OCI-M2 (cell line): ENCODE measurements around the gene CD83.
"Not testable (repeated sequence)": the region's sequence is repeated elsewhere in the genome, so short reads cannot be mapped to it uniquely, and the experiment has no call there.

Experiments
- DNase-seq: peaks from one replicate; lab custom pipeline; 2025; ENCODE audit not compliant: unreplicated experiment; lab: John Stamatoyannopoulos, UW

Gene CD83

DNA sequence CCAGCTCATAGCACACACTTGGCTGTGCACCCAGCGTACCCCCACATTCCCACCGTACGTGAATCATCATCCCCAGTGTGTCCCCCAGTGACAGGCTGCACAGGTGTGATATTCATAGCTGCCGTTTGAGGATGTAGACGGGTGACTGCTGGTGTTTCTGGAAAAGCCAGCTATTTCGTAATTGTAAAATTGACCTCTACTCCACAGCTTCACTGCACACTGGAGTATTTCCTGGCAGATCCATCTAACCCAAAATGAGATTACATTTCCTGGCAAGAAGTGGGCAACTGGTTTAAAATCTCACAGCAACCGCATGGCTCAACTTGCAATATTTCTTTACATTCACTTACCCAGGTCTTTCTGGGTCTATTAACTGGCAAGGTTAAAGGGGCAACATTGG is 30.3 kb downstream of the CD83 start:
- no peak for DNase-seq

DNA sequence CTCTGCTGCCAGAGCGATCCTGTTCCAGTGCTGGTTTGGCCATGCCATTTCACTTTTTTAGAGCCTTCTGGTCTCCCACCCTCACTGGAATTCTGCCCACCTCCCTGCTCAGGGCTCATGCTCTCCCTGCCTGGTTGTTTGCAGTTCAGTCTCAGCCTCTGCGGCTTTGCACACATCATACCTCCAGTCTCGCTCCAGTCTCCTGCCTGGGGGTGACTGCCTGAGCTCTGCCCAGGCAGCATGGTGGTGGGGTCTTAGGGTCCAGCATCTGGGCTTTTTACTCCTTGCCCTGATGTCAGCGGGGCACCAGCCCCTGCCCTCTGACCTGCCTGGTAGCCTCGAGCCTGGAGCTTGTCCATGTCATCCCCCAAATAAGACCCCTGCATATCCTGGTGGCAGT is 30.9 kb downstream of the CD83 start:
- no peak for DNase-seq

DNA sequence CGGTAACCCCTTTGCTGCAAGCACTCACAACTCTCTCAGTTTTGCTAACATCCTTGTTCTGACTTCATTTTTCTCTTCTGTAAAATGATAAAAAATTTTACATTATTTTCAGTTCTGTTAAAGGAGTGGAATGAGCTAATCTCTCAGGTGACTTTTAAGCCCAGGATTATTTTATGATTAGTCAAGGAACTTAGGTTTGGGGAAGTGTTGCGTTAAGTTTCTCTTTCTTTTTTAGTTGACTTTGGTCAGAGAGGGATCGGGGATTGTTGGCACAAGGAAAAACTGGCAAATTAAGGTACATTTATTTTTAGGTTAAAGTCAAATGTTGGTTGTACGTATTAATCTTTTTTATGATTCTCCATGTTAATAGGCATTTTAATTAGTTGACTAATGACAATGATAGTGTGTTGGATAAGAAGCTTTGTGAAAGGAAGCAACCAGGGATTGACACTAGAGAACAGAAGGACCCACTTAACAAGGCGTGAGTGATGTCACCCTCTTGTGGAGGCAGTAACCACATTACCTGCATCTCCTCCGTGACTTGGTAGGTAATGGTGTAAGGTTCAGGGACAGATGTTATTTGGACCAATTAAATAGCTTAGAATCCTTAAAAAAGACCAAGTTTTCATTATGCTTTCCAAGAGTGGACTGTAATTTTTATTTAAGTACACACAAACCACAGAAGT is 31.6 kb downstream of the CD83 start:
- DNase-seq, result no peak

DNA sequence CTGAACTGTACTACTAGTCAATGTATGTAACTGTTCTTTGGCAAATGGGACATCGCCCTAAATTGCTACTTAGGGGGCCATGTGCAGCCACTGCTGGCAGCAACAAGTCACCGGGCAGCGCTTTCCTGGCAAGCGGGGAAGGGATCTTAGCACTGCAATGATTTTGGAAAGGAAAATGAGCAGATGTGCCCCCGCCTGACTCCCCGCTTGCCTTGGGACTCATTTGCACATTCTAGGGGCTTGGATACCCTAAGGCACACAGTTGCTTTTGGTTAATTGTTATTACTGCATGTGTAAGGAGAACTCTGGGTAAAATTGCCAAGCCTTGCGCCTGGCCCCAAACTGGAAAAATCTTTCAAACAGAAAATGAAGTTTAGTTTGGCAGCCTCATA is 32.2 kb downstream of the CD83 start:
- no peak for DNase-seq

DNA sequence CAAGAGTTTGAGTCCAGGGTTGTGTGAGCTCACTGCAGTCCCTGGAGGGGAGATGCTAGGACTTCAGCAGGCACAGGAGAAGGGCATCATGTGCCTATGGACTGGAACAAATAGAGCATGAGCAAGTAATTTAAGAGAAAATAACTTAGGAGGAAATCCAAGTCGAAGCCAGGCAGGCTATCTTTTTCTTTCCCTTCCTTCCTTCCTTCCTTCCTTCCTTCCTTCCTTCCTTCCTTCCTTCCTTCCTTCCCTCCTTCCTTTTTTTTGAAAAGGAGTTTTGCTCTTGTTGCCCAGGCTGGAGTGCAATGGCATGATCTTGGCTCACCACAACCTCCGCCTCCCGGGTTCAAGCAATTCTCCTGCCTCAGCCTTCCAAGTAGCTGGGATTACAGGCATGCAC is 33.7 kb downstream of the CD83 start:
- DNase-seq, result not testable (repeated sequence)

DNA sequence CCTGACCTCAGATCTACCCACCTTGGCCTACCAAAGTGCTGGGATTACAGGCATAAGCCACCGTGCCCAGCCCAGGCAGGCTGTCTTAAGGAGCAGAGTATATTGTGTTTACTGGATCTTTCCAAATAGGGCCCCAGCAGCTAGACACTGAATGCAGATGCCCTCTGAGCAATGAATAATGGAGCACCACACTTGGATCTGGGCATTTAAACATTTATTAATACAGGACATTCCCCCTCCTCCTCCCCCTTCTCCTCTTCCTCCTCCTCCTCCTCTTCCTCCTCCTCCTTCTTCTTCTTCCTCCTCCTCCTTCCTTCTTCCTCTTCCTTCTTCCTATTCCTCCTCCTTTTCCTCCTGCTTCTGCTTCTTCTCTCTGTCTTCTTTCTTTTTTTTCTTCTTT is 34.2 kb downstream of the CD83 start:
- no peak for DNase-seq

DNA sequence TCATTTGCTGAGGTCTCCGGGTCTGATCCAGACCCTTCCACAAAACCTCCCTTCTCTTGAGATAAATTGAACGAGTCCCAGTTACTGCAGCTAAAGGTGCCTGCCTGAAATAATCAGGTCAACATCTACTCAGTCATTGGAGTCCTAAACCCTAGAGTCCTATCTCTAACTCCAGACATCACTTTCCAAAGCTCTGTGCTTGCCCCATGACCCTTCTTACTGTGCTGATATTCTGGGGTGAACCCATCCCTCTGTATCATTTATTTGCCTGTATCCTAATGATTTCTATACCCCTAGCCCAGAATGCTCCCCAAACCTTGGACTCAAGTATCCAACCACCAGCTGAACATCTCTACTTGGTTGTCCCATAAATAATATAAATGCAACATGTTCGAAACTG is 35.7 kb downstream of the CD83 start:
- no peak for DNase-seq

DNA sequence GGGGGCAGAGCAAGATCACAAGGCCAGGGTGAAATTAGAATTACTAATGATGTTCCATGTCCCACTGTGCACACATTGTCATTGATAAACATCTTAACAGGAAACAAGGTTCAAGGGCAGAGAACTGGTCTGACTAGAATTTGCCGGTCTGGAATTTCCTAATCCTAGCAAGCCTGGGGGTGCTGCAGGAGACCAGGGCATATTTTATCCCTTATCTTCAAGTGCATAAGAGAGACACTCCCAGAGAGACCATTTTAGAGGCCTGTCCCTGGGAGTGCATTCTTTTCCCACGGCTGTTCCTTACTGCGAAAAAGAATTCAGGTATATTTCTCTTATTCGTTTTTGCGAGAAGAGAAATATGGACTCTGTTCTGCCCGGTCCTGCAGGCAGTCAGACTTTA is 41.5 kb downstream of the CD83 start:
- DNase-seq, result no peak

DNA sequence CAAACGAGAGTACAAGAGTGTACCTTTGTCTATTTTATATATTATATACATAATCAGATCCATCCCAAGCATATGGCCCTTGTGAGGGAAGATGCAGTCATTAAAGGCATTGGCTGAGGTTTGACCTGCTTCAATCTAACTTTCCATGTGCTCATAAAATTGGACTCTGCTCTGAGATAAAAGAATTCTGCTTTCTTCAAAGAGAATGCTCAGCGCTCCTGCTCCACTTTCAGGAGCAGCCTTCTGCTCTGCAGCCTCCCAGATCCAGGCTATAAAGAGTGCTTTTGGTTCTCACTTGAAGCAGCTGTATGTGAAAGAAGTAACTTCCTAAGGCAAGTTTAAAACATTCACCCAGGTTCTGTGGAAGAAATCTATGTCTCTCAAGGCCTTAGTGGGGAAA is 45.3 kb downstream of the CD83 start:
- DNase-seq, result no peak

DNA sequence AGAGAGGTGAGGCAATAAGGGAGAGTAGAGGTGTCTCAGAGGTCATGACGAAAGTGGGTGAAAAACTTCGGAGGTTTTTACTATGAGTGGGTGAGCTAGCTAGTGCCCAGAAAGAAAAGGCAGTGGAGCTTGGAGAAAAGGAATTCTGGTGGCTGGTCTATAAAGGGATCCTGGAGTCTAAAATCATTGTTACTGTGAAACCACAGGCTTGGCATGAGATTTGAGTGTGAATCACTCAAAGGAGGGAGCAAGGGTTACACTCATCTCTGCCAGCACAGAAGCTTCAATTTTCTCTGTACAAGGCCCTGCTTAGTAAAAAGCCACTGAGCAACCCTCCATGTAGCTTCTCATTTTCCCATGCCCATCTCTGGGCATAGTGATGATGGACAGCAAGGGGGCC is 47.5 kb downstream of the CD83 start:
- DNase-seq, result no peak

DNA sequence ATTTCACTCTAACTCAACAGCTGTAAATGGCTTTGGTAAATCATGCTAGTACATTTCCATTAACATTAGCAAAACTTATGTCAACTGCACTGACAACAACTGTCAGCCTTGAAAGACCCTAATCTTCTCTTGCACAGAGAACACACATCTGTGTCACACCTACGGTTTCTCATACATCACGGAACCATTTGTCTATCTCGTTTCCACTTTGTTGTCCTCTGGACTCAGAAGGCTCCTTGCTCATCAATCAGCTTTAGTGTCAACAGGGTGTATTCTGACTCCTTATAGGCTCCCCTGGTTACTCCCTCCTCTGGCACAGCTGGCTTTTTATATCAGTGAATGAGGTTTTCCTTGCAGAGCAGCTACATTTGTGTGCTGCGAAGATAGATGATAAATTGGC is 49.3 kb downstream of the CD83 start:
- peak; percentile 31 for DNase-seq

DNA sequence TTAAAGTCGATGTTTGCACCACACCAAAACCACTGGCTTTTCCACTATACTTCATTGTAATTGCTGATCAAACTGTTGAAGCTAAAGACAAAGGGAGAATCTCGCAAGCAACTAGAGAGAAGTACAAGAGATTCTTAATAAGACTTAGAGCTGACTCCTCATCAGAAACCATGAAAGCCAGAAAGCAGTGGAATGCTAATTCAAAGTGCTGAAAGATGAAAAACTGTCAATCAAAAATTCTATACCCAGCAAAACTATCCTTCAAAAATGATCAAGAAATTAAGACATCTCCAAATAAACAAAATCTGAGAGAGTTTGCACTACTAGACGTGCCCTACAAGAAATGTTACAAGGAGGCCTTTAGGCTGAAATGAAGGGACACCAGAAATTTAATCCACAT is 52.6 kb downstream of the CD83 start:
- DNase-seq, result no peak

DNA sequence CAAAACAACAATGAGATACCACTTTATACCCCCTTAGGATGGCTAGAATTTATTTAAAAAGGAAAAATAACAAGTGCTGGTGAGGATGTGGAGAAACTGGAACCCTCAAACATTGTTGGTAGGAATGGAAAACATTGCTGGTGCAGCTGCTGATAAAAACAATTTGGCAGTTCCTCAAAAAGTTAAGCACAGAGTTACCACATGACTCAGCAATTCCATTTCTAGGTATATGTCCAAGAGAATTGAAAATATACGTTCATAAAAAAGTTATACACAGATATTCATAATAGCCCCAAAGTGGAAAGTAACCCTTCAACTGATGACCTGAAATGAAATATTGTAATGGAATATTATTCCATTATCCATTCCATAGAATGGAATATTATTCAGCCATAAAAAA is 55.0 kb downstream of the CD83 start:
- DNase-seq, result no peak

DNA sequence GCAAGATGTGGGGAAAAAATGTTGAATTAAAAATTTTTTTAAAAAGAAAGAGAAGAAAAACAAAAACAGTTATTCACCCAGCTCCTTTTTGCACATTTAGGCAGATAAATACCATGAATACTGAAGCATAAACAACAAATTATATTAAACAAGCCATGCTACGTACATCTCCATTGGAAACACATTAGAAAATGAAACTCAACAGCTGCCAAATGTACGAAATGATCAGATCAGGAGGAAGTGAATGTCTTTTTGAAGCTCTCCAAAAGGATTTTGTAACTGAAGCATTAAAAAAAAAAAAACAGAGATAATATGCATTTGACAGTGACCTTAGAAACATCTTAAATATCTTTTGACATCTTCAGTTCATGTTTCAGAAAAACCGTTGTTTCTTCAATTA is 56.7 kb downstream of the CD83 start:
- DNase-seq, result no peak

DNA sequence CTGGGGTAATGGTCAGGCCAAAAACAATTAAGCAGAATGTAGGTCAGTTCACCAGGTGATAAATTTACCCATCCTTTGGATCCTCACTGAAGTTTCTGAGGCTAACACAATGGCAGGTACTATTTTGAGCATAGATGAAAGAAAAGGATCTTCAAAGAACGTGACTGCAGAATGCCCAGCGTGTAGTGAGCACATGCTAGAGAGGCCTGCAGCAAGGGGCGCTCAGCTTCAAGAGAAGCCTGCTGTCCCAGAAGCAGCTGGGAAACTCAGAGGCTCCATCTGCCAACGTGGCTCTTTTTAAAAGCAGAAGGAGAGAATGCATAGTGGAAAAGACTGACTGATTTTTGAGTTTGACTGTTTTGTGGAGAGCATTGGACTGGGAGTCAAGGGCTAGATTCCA is 57.4 kb downstream of the CD83 start:
- no peak for DNase-seq

DNA sequence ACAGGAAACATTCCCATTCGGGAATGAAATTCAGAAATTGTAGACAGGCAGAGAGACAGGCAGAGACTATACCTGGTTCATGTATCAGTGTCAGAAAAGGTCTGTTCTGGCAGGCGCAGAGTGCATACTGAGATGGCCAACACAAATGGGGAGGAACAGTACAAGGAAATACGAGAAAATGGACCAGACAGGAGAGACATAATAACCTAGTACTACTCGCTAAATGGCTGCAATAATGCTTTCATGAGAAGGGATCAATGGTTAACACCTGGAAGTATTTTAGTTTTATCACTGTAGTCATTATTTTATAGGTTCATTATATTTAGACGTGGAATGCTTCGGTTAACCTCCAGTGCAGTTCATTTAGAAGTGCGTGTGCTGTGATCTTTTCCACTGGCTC is 58.9 kb downstream of the CD83 start:
- DNase-seq, result no peak

DNA sequence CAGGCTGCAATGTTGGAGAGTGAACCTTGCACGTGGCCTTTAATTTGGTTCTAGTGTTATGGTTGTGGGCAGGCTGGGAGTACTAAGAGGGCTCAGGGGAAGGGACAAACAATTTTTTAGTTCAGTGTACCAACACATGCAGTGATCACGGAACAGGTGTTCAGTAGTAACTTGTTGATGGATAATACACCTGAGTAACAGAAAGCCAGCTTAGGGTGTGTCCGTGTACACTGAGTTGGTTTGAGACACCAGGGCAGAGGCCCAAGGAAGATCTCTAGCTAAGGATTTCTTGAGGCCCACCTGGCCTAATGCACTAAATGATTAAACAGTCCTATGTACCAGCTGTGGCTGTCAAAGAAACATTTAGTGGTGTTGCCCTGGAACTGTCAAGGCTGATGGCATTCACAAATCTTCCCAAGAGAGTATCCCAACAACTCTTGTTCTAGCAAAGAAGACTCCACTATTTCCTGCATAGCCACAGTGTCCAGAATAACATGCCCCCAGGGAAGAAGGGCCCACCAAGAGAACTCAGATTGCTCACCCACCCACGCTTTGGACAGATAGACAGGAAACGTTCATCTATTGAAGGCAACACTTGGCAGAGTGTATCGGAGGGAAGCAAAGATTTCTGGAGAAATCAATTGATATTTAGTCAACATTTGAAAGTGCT is 60.0 kb downstream of the CD83 start:
- DNase-seq, result no peak

DNA sequence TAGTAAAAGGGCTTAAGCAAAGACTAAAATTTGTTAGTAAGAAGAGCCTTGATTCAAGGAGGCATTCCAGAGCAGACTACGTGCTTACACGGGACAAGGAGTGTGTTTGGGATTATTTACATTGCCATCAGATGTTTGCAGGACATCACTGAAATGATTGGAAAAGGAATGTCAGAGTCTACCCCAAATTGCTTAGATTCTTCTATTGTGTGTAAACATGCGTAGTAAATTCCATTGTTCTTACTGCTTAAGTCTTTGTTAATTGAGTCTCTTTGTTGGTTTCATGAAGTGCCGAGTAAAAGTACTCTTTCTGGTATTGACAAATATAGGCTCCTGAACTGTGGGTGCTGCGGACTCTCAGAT is 60.5 kb downstream of the CD83 start:
- DNase-seq, result no peak

DNA sequence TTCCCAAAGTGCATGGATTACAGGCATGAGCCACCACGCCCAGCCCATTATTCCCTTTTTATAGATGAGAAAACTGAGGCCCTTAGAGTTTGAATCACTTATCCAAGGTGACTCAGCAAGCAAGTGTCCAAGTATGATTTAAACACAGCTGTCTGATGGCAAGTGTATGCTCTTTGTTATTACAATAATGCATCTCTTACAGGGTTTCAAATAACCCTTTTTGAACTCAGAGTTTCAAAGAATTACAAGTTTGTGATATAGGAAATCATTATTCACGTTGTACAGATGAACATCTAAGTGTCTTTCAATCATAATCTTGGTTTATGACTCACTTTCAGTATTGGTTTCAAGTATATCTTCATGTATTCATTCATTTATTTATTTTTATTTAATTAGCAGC is 63.0 kb downstream of the CD83 start:
- DNase-seq, result no peak

DNA sequence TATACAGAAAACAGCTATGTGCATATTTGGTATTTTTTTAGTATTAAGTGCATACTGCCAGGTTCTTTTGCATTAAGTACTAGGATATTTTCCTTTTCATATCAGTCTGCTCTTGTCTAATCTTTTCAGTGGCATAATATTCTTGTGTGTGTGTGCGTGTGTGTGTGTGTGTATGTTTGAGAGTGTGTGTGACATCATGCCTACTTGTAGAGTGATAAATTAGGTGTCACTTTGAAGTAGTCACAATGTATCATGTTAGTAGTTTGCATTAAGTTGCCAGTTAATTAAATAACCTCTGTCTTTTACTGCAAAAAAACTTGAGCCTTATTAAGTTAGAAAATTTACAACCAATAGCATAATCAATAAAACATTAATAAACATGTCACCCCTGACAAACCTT is 65.3 kb downstream of the CD83 start:
- DNase-seq, result no peak
